Ammon's horn (tissue), 1 donor: ENCODE results near the gene PLEKHM3.
"Not testable (repeated sequence)": the region's sequence is repeated elsewhere in the genome, so short reads cannot be mapped to it uniquely, and the experiment has no call there.

Experiments
- DNase-seq: peaks from one replicate; pipeline ENCODE4 v3.0.0-alpha.2; 2016; ENCODE audit warnings: low spot score

Gene PLEKHM3

DNA sequence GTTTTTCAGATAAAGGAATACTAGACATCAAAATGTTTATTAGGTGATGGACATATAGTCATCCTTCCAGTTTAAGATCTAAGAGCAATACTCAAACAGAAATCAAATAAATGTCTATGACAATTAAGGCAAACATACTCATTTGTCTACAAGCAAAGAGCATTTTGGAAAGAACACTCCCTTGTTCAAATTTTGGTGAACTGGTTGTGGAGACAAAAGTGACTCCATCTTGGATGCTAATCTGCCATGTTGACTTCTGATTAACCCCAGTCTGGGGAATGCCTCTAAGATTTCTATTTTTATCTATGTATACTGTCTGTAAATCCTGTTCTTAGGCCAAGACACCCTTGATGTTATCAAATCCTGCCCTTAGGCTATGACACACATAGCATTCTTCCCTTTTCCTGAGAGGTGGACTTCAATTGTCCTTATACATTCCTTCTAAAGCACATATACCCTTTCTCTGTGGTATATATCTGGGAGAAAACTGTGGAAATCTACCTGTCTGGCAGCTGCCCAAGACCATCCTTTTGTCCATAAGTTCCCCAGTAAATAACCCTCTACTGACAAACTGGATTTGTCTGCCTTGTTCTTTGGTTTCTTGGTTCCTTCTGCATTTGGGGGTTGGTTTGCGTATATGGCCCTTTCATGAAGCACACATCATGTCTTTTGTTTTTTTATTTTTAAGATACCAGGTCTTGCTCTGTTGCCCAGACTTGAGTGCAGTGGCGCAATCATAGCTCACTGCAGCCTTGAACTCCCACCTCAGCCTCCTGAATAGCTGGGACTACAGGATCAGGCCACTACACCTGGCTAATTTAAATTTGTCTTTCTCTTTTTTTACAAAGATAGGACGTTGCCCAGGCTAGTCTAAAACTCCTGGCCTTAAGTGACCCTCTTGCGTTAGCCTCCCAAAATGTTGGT lies 12.5 kb upstream of the PLEKHM3 start:
- no peak for DNase-seq

GRCh38 chr2:208036357-208036756 lies 11.0 kb upstream of the PLEKHM3 start:
- DNase-seq: no peak

DNA sequence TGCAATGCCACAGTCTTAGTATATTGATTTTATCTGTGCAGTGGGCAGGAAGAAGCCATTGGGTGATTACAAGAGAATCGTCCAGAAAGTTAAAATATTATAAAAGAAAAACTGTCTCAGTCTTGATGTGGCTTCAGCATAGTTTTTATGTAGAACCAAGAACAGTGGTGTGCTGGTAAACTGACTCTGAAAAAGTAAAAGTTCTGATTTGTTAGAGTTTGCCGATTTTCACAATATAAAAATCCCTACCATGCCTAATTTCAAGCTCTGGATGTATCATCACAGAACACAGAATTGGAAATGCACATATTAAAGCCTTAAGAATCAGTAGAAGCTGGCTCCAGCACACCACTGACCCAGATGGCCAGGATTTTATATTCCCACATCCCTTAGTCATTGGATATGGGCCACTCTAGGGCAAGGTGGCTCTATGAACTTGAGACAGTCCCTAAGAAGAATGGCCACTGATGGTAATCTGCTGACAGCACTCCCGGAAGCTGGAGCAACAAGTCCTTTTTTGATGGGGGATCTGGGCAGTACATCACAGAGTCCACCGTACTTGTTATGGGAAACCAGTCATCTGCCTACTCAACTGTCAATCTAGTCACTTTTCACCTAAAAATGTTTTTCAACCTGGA lies 9.3 kb upstream of the PLEKHM3 start:
- no peak for DNase-seq

DNA sequence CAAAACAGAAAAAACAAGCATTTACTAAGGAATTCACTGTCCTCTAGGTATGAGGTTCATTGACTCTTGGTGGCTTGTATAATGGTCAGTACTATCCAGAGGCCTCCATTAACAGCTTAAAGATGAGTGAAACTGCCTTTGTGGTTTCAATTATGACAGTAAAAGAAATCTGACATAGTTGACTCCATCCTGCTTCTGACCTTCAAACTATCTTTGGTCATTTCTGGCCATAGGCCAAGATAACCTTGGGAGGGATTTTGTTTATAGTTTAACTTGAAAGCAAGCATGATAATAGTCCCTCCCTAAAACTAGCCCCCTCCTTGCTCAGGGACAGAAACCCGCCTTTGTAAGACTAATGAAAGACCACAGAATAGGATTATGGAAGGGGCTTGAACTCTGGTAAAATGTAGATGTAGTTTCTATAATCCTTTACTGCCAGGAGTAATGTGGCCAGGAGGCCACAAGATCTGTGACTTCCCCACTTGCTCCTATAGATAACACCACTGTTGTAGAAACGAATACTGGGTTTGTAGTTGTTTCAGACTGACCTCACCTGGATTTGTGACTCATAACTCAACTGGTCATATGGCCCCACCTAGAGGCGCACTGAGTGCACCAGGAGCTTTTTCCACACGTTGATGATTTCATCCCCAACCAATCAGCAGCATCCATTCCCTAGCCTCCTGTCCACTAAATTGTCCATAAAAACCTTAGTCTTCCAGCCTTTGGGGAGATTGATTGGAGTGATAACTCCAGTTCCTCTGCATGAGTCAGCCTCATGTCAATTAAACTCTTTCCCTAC lies 8.6 kb upstream of the PLEKHM3 start:
- DNase-seq: peak; percentile 22

DNA sequence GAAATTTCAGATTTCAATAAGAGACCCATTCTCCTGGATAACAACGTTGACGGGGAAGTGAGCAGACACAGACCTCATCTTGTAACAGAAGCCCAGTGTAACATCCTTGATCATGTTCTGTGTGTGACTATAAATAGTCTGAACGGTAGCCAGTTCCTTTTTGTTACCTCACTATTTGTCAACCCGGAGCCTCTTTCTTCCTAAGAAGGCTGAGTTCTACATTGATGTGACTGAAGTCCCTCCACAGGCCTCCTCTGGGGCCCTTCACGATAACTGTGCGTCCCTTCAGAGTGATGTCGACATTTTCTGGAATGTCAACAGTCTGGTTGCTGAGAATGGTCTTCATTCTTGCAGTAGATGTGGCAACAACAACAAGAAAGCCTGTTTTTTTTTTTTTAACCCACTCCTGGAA lies 6.3 kb upstream of the PLEKHM3 start:
- no peak for DNase-seq

DNA sequence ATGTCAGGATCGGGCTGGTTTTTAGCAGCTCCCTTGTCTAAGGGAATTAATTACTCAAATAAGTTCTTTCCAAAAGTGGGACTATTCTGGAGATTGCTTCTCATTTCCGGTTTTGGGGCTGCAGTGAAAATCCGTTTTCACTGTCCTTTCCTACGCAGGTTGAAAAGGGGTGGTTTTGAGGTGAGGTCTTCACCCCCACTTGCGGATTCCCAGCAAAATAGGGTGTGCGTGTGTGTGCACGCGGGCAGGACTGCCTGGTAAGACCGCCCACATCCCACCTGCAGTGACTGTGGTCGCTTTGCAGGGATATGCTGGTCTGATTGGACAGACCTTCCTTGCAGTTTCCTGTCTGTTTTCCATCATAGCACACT lies 472 bp upstream of the PLEKHM3 start:
- peak; percentile 47 for DNase-seq

GRCh38 chr2:208024091-208024490 lies 1.2 kb downstream of the PLEKHM3 start:
- no peak for DNase-seq

DNA sequence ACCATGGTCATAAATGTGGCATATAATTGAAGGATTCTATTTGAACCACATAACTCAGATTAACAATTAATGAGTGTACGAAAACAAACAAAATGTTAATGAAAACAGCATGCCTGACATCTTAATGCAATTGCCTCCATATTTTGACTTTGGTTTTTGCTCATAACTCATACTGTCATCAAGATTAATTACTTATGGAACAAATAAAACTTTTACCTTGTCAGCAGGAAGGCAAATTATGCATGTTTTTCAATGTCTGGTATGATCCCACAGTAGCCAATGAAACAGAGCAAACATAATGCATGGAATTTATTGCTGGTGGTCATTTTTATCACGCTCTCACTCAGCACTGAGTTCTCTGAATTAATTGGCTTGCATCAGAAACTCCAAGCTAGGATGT lies 5.1 kb downstream of the PLEKHM3 start:
- no peak for DNase-seq

DNA sequence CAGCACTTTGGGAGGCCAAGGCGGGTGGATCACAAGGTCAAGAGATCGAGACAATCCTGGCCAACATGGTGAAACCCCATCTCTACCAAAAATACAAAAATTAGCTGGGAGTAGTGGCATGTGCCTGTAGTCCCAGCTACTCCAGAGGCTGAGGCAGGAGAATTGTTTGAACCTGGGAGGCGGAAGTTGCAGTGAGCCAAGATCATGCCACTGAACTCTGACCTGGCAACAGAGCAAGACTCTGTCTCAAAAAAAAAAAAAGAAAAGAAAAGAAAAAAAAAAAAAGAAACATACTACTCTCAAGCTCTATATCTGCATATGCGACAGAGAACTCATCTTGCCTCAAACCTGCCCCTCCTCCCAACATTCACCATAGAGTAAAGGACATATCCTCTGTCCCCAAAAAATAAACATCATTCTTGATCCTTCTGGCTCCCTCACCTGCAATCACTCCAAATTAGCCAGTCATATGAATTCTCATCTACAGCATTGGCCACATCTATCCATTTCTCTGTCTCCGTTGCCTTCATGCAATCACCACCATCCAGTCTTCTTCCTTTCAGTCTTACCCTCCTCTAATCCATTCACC lies 7.1 kb downstream of the PLEKHM3 start:
- not testable (repeated sequence) for DNase-seq

DNA sequence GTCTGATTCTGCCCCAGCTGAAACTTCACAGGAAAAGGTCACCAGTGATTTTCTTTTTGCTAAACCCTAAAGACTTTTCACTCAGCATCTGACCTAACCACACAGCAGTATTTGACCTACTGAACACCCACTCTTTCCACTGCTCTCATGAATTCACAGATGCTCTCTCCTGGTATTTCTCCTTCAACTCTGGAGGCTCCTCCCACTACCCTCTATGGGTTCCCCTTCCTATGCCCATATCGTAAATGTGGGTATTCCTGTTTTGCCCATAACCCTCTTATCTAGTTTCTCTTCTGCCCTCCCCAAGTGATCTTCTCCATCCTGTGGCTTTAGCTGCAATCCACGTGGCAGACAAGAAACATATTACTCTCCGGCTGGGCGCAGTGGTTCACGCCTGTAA lies 7.6 kb downstream of the PLEKHM3 start:
- no peak for DNase-seq

DNA sequence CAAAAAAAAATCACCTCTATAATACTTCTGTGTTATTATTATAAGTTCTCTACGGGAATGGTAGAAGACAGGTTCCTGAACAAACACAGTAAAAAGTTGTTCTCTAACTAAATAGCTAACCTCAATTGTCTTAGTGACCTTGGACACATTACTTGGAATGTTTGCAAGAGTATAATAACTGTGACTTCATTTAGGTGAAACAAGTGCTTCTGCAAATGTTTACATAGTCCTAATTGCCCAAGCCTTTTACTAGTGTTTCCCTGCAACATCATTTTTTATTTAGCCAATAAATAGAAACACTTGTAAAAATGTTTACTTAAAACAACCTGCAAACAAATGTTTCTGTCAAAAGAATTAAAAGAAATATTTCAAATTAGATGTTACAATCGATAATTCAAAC lies 9.9 kb downstream of the PLEKHM3 start:
- DNase-seq: no peak

- no peak for DNase-seq
These were observed 11.8 kb downstream of the PLEKHM3 start for GRCh38 chr2:208013285-208014178.

GRCh38 chr2:208012449-208012848 lies 12.9 kb downstream of the PLEKHM3 start:
- DNase-seq: no peak

- no peak for DNase-seq
These were observed 14.8 kb downstream of the PLEKHM3 start for GRCh38 chr2:208010506-208010905.

- DNase-seq: peak; percentile 51
These were observed 18.5 kb downstream of the PLEKHM3 start for GRCh38 chr2:208006833-208007232.

GRCh38 chr2:208006337-208006736 lies 19.0 kb downstream of the PLEKHM3 start:
- DNase-seq: no peak

DNA sequence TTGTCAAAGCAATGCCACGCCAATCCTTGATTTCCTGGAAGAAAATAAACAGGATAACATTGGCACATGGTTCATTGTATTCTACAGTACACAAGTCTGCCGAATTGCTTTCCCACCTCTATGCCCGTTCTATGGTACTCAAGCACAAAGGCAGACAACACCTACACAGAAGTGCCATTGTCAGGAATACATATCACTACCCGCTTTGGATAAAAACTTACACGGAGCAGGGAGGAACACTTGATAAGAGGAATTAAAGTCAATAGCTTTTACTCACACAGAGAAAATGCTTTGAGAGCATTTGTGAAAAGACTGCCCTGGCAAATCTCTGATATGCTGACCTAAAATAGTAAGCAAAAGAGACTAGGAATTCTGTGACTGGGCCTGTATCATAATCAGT lies 23.4 kb downstream of the PLEKHM3 start:
- DNase-seq: no peak

GRCh38 chr2:208000701-208001395 lies 24.5 kb downstream of the PLEKHM3 start:
- DNase-seq: no peak

DNA sequence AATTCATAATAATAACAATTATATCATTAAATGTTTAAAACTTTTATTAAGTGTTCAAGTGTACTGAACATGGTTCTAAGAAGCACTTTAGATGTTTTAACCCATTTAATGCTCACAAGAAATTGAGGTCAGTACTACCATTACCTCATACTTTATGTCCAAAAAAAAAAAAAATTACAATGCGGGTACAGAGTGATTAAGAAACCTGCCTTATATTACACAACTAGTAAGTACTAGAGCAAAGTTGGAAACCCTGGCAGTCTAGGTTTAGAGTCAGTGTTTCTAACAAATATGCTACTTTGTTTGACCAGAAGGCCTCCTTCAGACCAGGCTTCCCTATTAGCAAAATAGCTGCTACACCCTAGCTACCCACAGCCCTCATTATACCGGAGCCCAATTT lies 28.5 kb downstream of the PLEKHM3 start:
- DNase-seq: no peak

GRCh38 chr2:207995887-207996286 lies 29.4 kb downstream of the PLEKHM3 start:
- no peak for DNase-seq
